ENCODE measurements around the gene ZNF18.
A peak's percentile ranks its signal among the peaks of the same experiment; 100 is the strongest.

ZNF18 gene, protein sequence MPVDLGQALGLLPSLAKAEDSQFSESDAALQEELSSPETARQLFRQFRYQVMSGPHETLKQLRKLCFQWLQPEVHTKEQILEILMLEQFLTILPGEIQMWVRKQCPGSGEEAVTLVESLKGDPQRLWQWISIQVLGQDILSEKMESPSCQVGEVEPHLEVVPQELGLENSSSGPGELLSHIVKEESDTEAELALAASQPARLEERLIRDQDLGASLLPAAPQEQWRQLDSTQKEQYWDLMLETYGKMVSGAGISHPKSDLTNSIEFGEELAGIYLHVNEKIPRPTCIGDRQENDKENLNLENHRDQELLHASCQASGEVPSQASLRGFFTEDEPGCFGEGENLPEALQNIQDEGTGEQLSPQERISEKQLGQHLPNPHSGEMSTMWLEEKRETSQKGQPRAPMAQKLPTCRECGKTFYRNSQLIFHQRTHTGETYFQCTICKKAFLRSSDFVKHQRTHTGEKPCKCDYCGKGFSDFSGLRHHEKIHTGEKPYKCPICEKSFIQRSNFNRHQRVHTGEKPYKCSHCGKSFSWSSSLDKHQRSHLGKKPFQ

DNA sequence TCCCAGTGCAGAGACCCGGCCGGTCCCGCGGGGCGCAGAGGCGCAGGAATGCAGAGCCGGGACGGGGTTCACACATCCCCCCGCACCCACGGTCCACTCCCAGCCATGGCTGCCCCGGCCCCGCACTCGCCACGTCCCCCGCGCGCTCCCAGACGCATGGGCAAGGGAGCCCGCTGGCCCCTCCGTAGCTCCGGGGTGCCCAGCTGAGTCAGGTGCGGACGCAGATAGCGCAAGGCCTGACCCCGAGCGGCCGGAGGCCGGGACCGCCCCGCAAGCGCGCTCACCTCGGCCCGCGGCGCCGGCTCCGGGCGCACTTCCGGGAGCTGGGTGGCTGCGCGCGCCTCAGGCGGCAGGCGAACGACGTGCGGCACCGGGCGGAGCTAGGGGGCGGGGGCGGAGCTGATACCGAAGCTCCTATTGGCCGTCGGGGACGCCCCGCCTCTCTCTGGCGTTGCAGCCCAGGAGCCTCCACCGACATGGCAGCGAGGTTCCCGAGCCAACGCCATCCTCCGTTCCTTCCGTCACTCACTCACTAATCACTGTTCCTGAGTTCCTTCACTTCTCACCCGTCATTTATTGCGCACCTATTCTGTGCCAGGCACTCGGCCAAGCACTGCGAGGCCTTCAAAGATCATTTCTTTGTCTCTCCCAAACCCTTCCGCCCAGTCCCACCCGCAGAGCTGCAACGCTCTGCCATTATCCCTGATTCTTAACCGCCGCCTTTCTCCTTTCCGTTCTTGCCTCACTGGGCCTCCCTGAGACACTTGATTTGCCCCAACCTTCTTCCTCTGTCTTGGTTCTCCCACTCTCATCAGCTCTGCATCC lies at the start of gene ZNF18:
ZNF18 (minus strand) TSS at position 329 of the 825 bp plus-strand sequence. CDS start 4,646 bp downstream, outside the sequence.
- Mint-ChIP-seq H3K27me3 (no peaks in the 10 kb centered on the region), H3K27ac (peak within 1 kb of the TSS; percentile 92), H3K9me3 (peaks cover 4% of the 10 kb centered on the region), H3K4me3 (peak within 1 kb of the TSS; percentile 96), H3K36me3 (no peaks in the 10 kb centered on the region), H3K4me1 (peaks cover 8% of the 10 kb centered on the region)
- peak; percentile 91 for ATAC-seq (ENCODE audit: low read depth)
- DNase-seq (ENCODE audit: low spot score in 2 of 2), result peak; percentile 94 to 95

DNA sequence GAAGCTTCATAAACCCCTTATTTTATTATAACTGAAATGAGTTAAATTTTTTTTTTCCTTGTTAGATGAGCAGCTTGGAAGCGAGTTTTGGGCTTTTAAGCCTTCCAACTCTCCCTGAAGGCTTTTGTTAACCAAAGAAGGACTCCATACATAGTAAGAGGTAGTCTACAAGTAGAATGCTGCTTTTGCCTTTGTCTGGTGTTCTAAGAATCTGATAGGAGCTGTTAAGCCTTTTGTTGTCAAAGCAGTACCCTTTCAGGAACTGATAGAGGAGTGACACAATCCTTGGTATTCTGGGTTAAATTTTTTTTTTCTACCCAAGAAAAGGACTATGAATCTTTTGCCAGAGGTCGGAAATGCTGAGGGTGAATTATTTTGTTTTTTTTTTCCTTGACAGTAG lies 49.5 kb upstream of the ZNF18 start:
- H3K4me3 Mint-ChIP-seq, result no peak overlapping the region
- no peaks in the 10 kb centered on the region for H3K9me3 Mint-ChIP-seq
- no peak overlapping the region for H3K27ac Mint-ChIP-seq
- no peak for ATAC-seq (ENCODE audit: low read depth)
- no peaks in the 10 kb centered on the region for H3K36me3 Mint-ChIP-seq
- H3K4me1 Mint-ChIP-seq, result peaks cover 49% of the 10 kb centered on the region
- no peaks in the 10 kb centered on the region for H3K27me3 Mint-ChIP-seq
- DNase-seq (ENCODE audit: low spot score in 2 of 2), result no peak

DNA sequence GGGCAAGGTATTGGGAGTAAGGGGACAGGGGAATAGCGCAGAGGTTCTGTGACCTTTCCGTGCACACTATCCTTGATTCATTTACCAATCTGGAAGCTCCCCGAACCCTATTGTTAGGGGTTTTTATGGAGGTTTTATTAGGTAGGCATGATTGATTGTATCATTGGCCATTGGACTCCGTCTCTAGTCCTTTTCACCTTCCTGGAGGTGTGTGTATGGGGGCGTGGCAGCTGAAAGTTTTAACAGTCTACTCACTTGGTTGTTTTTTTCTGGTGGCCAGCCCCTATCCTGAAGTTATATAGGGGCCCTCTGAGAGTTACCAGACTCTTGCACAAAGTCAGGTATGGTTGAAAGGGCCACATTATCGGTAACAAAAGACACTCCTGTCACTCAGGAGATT lies 46.4 kb upstream of the ZNF18 start:
- ATAC-seq (ENCODE audit: low read depth), result no peak
- H3K36me3 Mint-ChIP-seq, result peaks cover 2% of the 10 kb centered on the region
- H3K4me1 Mint-ChIP-seq, result peaks cover 34% of the 10 kb centered on the region
- H3K27ac Mint-ChIP-seq, result no peak overlapping the region
- no peaks in the 10 kb centered on the region for H3K27me3 Mint-ChIP-seq
- DNase-seq (ENCODE audit: low spot score in 2 of 2), result no peak
- no peaks in the 10 kb centered on the region for H3K9me3 Mint-ChIP-seq
- no peak overlapping the region for H3K4me3 Mint-ChIP-seq

DNA sequence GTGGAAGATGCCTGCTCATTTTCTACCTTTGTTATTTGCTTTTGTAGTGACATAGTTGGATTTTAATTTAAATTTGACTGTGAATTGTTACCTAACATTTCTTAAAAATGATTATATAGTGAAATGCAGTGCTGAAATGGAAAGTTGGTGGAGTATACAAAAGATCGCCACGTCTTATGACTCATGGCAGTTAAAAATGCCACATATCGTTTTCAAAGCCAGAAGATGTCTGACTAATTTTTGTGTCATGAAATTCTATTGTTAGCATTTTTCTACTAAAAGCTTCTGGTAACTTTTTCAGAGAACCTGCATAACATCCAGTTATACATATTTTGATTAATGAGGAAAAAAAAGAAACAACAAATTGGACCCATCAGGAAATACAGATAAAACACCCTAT lies 44.0 kb upstream of the ZNF18 start:
- H3K27ac Mint-ChIP-seq, result no peak overlapping the region
- H3K36me3 Mint-ChIP-seq, result peaks cover 2% of the 10 kb centered on the region
- no peak for ATAC-seq (ENCODE audit: low read depth)
- H3K27me3 Mint-ChIP-seq, result no peaks in the 10 kb centered on the region
- H3K4me1 Mint-ChIP-seq, result peaks cover 35% of the 10 kb centered on the region
- no peak overlapping the region for H3K4me3 Mint-ChIP-seq
- H3K9me3 Mint-ChIP-seq, result no peaks in the 10 kb centered on the region
- no peak for DNase-seq (ENCODE audit: low spot score in 2 of 2)

DNA sequence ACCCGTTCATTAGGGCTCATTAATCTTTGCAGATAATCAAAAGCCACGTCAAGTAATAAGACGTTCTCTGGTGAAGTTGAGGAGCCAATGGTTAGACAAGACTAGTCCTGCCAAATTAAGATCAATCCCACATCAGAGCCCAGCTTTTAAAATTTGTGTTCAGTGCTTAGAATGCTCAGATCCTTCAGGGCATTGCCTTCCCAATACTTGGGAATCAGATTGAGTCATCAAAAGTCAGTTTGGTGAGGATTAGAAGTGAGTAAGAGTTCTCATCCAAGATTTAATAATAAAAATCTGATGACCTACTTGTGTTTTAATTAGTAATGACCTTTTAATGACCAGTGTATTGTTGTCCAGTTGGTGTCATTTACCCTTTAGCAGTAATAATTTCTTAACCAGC lies 43.2 kb upstream of the ZNF18 start:
- DNase-seq (ENCODE audit: low spot score in 2 of 2) (no peak), ATAC-seq (ENCODE audit: low read depth) (no peak)
- H3K36me3 Mint-ChIP-seq, result peaks cover 2% of the 10 kb centered on the region
- peaks cover 29% of the 10 kb centered on the region for H3K4me1 Mint-ChIP-seq
- H3K9me3 Mint-ChIP-seq, result no peaks in the 10 kb centered on the region
- H3K4me3 Mint-ChIP-seq, result no peak overlapping the region
- no peaks in the 10 kb centered on the region for H3K27me3 Mint-ChIP-seq
- H3K27ac Mint-ChIP-seq, result no peak overlapping the region

DNA sequence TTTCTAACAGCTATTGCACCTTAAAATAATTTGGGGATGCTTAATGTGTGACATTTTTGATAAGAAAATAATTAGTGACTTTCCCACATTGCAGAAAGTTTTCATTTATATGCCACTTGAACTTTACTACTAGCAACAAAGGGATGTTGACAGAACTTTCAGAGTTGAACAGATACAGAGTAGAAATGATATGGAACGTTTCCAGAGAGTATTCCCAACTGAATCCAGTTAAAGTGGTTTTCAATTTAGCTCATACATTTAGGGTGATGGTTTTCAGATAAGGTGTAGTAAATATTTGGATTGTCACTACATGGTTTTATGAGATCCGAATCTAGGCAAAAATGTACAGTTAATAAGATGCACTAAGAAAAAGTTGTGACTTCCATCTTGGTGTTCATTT lies 40.7 kb upstream of the ZNF18 start:
- no peak overlapping the region for H3K4me3 Mint-ChIP-seq
- DNase-seq (ENCODE audit: low spot score in 2 of 2), result no peak
- H3K27ac Mint-ChIP-seq, result no peak overlapping the region
- H3K9me3 Mint-ChIP-seq, result no peaks in the 10 kb centered on the region
- no peak for ATAC-seq (ENCODE audit: low read depth)
- H3K27me3 Mint-ChIP-seq, result no peaks in the 10 kb centered on the region
- peaks cover 2% of the 10 kb centered on the region for H3K36me3 Mint-ChIP-seq
- H3K4me1 Mint-ChIP-seq, result peaks cover 26% of the 10 kb centered on the region

DNA sequence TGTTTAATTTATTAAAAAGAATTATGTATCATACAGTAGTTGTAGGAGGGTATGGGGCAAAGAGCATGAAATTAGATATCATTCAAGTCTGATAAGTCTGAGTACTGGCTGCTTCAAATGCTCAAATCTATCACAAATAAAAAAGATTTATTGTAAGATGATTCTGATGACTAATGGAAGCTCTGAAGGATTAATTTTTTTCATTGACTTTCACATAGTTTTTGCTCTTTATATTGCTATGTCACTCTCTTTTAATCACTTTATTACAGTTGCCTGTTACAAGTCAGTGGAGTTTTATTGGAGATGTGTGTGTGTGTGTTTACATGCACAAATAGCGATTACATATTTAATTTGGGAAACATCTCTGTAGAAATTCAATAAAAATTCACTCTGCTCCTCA lies 38.4 kb upstream of the ZNF18 start:
- no peaks in the 10 kb centered on the region for H3K27me3 Mint-ChIP-seq
- no peak for ATAC-seq (ENCODE audit: low read depth)
- peaks cover 28% of the 10 kb centered on the region for H3K4me1 Mint-ChIP-seq

GRCh38 chr17:12034538-12034937 lies 37.3 kb upstream of the ZNF18 start:
- H3K9me3 Mint-ChIP-seq, result no peaks in the 10 kb centered on the region
- H3K27me3 Mint-ChIP-seq, result no peaks in the 10 kb centered on the region
- no peak overlapping the region for H3K4me3 Mint-ChIP-seq
- ATAC-seq (ENCODE audit: low read depth), result no peak
- no peak for DNase-seq (ENCODE audit: low spot score in 2 of 2)
- H3K4me1 Mint-ChIP-seq, result peaks cover 33% of the 10 kb centered on the region
- H3K36me3 Mint-ChIP-seq, result peaks cover 2% of the 10 kb centered on the region
- H3K27ac Mint-ChIP-seq, result no peak overlapping the region

More for the DNA sequence above, 38.4 kb upstream of the ZNF18 start:
- H3K9me3 Mint-ChIP-seq, result no peaks in the 10 kb centered on the region
- peaks cover under 1% of the 10 kb centered on the region for H3K36me3 Mint-ChIP-seq
- H3K4me3 Mint-ChIP-seq, result no peak overlapping the region
- no peak for DNase-seq (ENCODE audit: low spot score in 2 of 2)
- H3K27ac Mint-ChIP-seq, result no peak overlapping the region

- ATAC-seq (ENCODE audit: low read depth) (no peak), DNase-seq (ENCODE audit: low spot score in 2 of 2) (no peak)
- Mint-ChIP-seq H3K27ac (peak overlapping the region; percentile 10), H3K4me3 (no peak overlapping the region), H3K9me3 (no peaks in the 10 kb centered on the region), H3K27me3 (no peaks in the 10 kb centered on the region), H3K4me1 (peaks cover 40% of the 10 kb centered on the region), H3K36me3 (peaks cover 2% of the 10 kb centered on the region)
Observed at GRCh38 chr17:12028611-12029010, 31.3 kb upstream of the ZNF18 start.

DNA sequence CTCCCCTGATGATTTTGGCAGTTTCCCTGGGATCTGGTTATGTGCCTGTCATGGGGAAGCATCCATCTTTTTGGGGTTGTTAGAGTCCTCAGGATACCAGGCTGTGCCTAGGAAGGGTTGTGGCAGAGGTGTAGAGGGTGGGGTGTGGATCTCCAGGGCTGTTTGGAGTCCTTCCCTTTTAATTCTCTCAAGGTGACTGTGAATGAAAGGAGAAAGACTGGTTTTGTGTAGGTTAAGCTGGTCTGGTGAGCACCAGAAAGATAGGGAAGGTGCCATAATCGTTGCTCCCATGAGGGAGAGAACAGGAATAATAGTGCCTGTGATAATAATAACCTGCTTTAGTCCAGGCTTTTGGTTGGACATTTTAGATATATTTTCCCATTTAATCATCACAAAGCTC lies 30.4 kb upstream of the ZNF18 start:
- Mint-ChIP-seq H3K27ac (peak overlapping the region; percentile 42), H3K4me3 (no peak overlapping the region)
- ATAC-seq (ENCODE audit: low read depth), result no peak

GRCh38 chr17:12024327-12024726 lies 27.1 kb upstream of the ZNF18 start:
- no peak overlapping the region for H3K4me3 Mint-ChIP-seq
- DNase-seq (ENCODE audit: low spot score in 2 of 2) (no peak), ATAC-seq (ENCODE audit: low read depth) (no peak)
- H3K27ac Mint-ChIP-seq, result no peak overlapping the region
- H3K27me3 Mint-ChIP-seq, result no peaks in the 10 kb centered on the region
- H3K36me3 Mint-ChIP-seq, result no peaks in the 10 kb centered on the region
- H3K4me1 Mint-ChIP-seq, result peaks cover 40% of the 10 kb centered on the region
- no peaks in the 10 kb centered on the region for H3K9me3 Mint-ChIP-seq

More for the DNA sequence above, 30.4 kb upstream of the ZNF18 start:
- DNase-seq (ENCODE audit: low spot score in 2 of 2), result no peak
- Mint-ChIP-seq H3K36me3 (peaks cover 2% of the 10 kb centered on the region), H3K9me3 (no peaks in the 10 kb centered on the region), H3K4me1 (peaks cover 45% of the 10 kb centered on the region), H3K27me3 (no peaks in the 10 kb centered on the region)

DNA sequence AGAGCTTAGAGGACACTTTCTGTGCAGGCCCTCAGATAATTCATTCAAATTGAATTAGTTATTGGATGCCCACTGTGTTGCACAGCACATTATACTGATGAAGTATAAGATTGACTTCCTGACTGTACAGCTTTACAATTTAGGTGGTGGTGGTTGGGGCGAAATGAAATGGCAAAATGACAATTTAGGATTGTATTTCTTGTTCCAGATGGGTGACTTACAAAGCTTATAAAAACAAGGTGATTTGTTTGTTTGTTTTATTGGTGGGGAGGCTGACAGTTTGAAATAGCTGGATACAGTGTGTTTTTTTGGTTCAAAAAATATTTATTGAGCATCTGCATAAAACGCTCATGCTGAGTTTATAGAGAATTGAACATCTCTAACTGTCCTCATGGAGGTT lies 25.0 kb upstream of the ZNF18 start:
- Mint-ChIP-seq H3K36me3 (no peaks in the 10 kb centered on the region), H3K27me3 (no peaks in the 10 kb centered on the region), H3K27ac (no peak overlapping the region), H3K4me1 (peaks cover 30% of the 10 kb centered on the region), H3K9me3 (no peaks in the 10 kb centered on the region), H3K4me3 (no peak overlapping the region)
- no peak for ATAC-seq (ENCODE audit: low read depth)
- no peak for DNase-seq (ENCODE audit: low spot score in 2 of 2)

- Mint-ChIP-seq H3K4me3 (peak overlapping the region; percentile 60), H3K4me1 (peaks cover 27% of the 10 kb centered on the region), H3K36me3 (no peaks in the 10 kb centered on the region), H3K9me3 (no peaks in the 10 kb centered on the region), H3K27me3 (no peaks in the 10 kb centered on the region), H3K27ac (no peak overlapping the region)
- ATAC-seq (ENCODE audit: low read depth) (no peak), DNase-seq (ENCODE audit: low spot score in 2 of 2) (no peak)
Observed at GRCh38 chr17:12021623-12022140, 24.4 kb upstream of the ZNF18 start.
